Mononuclear cell (primary cell): Measurements from ENCODE around the gene NEMP2. TPM values are rescaled to one million over a fixed set of nuclear protein-coding genes. Genes with fewer than 3 reads are reported as not detected.

Experiments
- H3K27me3 ChIP-seq: 2 replicates; pipeline ENCODE4 v1.6.0; 2011; ENCODE audit warnings: low read length, control low read depth; ENCODE audit not compliant: insufficient read depth
- H3K4me1 ChIP-seq: 2 replicates; pipeline ENCODE4 v1.5.1; 2011; ENCODE audit warnings: mild to moderate bottlenecking, low read length, control low read depth; ENCODE audit not compliant: insufficient read depth
- H3K4me3 ChIP-seq: 2 replicates; pipeline ENCODE4 v1.5.1; 2011; ENCODE audit warnings: mild to moderate bottlenecking, low read length, moderate library complexity
- H3K9me3 ChIP-seq: 2 replicates; pipeline ENCODE4 v1.5.1; 2011; ENCODE audit warnings: low read depth, mild to moderate bottlenecking, control low read depth, low read length
- total RNA-seq: library from RNA; depleted of rRNA; stranded (reverse); fragments of >200 nt; gene quantifications from one replicate; pipeline ENCODE4 v1.2.3, GENCODE V29; 2012

NEMP2 gene, protein sequence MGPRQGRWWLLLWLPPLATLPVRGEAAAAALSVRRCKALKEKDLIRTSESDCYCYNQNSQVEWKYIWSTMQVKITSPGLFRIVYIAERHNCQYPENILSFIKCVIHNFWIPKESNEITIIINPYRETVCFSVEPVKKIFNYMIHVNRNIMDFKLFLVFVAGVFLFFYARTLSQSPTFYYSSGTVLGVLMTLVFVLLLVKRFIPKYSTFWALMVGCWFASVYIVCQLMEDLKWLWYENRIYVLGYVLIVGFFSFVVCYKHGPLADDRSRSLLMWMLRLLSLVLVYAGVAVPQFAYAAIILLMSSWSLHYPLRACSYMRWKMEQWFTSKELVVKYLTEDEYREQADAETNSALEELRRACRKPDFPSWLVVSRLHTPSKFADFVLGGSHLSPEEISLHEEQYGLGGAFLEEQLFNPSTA
- 6.8 TPM for total RNA-seq

DNA sequence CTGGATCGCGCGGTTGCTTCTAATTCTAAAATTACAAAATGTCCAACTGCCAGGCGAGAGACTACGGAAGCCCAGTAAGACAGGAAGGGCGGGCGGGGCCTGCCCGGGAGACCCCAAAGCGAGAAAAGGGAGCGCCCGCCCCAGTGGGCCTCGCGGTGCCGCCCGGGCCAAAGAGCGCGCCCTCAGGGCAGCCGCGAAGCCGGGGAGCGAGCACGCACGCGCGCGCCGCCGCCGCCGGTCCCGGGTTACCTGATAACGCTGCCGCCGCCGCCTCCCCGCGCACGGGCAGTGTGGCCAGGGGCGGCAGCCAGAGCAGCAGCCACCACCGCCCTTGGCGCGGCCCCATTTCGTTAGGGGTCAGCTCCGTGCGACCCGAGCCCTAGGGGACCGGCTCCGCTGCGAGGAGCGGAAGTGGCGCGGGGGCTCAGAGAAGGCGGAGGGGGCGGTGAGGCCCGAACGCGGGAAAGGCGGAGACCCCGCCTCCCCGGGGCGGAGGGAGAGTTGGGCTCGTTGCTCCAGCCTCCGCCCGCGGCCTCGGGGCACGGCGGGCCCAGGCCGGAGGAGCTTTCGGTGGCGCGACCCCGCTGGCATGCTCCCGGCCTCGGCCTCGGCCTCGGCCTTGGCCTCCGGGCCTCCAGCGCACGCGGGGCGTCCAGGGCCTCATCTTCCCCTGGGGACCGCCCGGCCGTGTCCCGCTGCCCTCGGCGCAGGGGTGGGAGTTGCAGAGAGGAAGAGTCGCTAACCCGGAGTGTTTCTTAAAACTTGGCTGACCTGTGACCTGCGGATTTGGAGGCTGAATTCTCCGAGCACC is at the start of gene NEMP2:
TSS of gene NEMP2 (minus strand) at position 413 of the 811 bp plus-strand sequence. CDS start at position 346, 67 bp downstream.
- H3K4me1 ChIP-seq, result peaks cover 40% of the 10 kb centered on the region
- no peaks in the 10 kb centered on the region for H3K27me3 ChIP-seq
- peak within 1 kb of the TSS; percentile 77 for H3K4me3 ChIP-seq
- H3K9me3 ChIP-seq, result peaks cover 24% of the 10 kb centered on the region

DNA sequence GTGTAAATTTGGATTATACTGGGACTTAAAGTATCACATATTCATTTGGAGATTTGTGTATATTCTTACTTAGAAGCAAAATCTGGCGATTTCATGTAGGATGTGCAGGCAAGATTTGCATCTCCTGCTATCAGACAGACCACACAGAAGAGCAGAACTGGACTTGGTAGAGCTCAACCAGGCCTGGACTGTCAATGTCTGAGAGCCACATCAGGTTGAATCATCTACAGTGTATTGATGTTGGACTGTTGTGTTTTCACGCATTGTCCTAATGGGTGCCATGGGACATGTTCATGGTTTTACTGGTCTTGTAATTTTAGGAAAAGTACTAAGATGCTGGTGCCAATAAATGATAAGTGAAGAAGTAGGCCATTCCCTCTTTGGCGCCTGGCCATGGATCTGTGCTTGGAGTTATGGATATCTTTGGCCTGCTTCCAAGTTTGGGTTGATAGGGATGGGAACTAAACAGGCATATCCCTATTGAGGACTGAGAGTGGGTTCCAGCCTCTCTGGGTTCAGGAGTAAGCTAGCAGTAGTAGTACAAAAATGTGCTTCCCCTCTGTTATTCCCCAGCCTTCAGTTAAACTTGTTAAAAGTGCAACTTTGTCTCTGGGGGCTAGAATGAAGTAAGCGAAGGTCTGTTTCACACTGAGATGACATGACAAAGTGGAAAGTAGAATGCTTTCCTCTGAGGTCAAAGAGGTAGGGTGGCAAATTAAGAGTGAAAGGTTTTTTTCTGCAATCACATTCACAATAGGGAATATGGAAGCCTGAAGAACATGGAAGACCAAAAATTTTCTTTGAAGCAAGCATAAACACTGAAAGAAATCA is 49.2 kb upstream of the NEMP2 start:
- H3K4me3 ChIP-seq, result no peak overlapping the region
- H3K27me3 ChIP-seq, result no peaks in the 10 kb centered on the region
- no peaks in the 10 kb centered on the region for H3K9me3 ChIP-seq
- peaks cover 2% of the 10 kb centered on the region for H3K4me1 ChIP-seq

DNA sequence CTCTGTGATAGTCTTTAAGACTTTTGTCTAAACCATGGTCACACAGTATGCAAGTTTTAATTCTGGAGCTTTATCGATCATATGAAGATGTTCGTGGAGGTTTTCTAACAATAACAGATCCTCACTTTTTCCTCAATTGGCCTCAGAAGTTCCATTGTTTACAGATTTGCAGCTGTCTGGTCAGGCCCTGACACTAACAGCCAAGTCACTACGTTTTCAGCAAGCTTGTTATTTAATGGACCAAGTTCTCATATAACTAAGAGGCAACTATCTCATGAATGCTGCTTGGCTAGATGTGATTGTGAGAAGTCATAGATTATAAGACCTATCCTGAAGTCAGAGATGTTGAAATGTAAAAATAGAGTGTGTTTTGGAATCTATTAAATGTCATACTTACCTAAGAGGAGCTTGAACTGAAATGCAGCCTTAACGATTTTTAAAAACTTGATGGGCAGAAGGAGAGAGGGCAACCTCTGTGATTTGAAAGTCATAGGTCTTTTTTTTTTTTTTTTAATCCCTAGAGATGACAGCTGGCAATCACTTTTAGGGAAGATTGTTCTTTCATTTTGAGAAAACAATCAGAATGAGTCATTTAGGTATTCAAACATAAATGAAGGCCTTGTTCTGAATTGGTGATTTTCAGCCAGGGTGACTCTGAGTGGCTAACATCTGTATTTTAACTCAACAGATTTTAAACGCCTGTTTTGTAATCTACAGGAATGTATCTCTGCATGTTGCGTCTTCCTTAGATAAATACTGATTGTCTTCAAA is 48.4 kb upstream of the NEMP2 start:
- Histone ChIP-seq H3K9me3 (no peaks in the 10 kb centered on the region), H3K4me1 (peaks cover 9% of the 10 kb centered on the region), H3K4me3 (no peak overlapping the region), H3K27me3 (no peaks in the 10 kb centered on the region)

DNA sequence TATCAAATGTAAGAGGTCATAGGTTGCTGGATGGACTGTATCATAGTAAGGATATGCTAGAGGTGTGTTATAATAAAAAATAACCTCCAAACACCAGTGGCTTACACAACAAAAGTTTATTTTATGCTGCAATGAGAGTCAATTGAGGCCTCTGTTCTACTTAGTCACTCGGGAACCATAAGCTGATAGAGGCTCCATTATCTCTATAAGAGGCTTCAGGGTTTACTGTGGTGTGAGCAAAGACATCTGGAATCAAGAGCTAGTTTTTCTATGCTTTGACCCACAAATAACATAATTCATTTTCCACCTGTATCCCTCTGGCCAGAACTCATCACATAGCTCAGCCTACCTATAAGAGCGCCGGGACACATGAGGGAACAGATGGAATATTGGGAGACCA is 47.5 kb upstream of the NEMP2 start:
- H3K27me3 ChIP-seq, result no peaks in the 10 kb centered on the region
- H3K9me3 ChIP-seq, result no peaks in the 10 kb centered on the region
- peaks cover 9% of the 10 kb centered on the region for H3K4me1 ChIP-seq
- H3K4me3 ChIP-seq, result no peak overlapping the region

DNA sequence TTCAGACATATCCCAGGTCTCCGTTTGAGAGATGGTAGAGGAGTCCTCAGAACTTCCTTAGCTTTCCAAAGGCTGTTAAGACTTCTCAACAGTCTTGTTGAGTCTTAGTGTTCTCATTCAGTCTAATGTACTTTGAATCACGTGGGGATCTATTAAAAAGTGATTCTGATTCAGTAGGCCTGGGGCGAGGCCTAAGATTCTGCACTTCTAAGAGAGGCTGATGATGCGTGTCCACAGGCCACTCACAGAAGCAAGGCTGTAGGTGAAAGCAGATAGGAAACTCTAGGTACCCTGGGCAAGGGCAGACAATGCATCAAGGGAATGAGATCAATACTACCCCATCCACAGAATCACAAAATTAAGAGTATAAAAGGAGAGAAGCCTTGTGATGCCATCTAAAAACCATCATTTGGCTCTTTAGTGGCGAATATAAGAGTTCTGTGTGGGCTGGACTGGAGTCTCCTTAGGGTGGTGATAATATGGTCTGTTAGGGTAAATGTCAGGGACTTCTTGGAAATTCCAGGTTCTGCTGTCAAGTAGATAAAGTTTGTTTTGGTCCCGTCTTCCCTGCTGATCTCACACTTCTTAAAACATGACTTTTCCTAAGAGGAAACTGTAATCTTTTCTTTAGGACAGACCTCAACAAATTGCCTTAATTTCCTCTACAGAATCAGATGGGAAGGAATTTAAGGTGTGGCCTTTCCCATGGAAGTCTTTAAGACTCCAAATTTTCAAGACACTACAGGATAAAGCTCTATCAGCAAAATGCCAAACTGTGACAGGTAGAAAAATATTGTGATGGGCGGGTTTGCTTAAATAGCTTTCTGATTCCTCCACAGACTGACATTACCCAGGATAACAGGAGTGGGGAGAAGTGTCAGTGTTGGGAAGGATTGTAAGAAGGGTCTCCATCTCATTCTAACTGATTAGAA is 45.7 kb upstream of the NEMP2 start:
- Histone ChIP-seq H3K27me3 (no peaks in the 10 kb centered on the region), H3K9me3 (no peaks in the 10 kb centered on the region), H3K4me3 (no peak overlapping the region), H3K4me1 (peaks cover 15% of the 10 kb centered on the region)

DNA sequence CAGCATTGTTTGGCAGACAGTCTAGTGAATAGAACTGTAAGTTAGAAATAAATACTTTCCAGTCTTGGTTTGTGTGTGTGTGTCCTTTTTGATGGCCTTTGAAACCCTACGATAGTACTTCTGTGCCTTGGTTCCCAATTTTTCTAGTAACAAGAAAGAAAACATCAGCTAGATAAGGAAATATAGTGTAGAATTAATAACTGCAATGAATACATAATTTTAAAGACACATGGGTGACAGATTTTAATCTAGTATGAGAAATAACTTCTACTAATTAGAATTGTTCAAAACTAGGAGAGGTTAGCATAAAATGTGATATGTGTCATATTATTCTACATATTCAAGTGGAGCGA is 44.5 kb upstream of the NEMP2 start:
- Histone ChIP-seq H3K27me3 (no peaks in the 10 kb centered on the region), H3K9me3 (no peaks in the 10 kb centered on the region), H3K4me3 (no peak overlapping the region), H3K4me1 (peaks cover 15% of the 10 kb centered on the region)

DNA sequence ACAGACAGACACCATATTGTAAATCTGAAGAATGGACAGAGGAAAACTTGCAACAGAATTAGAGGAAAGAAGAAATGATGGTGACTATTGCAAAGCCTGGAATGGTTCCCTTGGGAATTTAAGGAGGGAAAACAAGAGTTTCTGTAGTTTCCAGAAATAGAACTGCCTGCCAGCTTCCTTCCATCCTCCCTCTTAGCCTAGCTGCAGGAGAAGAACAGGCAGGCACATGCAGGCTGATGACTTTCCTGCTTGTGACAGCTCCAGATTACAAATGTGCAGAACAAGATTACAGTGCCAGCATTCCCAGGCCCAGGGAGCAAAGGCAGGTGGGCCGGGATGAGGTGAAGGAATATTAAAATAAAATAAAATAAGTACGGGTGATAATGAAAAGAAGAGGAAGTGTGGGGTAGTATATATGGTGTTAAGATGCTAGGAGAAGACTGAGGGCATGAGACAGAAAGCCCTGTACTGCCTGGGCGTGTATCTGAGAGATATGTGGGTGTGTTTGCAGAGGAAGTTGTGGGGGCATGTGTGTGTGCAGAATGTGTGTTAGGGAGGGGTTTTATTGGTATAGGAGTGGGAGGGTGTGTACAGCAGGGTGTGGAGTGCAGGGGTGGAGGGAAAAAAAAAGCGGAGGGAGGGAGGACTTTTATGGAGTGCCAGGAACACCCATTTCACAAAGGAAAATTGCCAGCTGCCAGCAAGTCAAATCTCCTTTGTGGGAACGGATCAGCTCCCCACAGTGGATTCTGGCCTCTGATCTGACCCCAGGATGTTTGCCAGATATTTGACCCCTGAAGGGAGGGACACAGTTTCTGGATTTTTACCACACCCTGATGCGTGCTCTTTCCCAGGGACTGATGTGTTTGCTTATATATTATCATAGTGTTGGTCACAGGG is 43.9 kb upstream of the NEMP2 start:
- no peaks in the 10 kb centered on the region for H3K9me3 ChIP-seq
- peaks cover 15% of the 10 kb centered on the region for H3K4me1 ChIP-seq
- H3K4me3 ChIP-seq, result no peak overlapping the region
- no peaks in the 10 kb centered on the region for H3K27me3 ChIP-seq

DNA sequence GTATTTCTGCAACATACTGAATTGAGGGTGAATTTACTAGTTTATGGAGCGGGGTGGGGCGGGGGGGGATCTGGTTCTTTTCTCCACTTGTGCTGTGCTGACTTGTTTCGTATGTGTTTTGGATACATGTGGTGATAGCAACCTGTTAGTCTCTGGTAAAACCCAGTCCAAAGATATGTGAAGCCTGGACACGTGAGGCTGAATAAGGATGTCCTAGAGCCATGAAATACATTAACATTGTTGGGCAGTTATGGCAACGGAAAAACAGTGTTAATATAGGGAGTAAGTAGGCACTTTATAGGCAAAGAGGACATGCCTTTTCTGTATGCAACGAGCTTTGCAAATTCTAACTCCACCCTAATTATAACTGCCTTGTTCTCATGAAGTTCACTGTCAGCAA is 42.1 kb upstream of the NEMP2 start:
- H3K4me3 ChIP-seq, result no peak overlapping the region
- H3K27me3 ChIP-seq, result no peaks in the 10 kb centered on the region
- H3K4me1 ChIP-seq, result peaks cover 15% of the 10 kb centered on the region
- no peaks in the 10 kb centered on the region for H3K9me3 ChIP-seq

DNA sequence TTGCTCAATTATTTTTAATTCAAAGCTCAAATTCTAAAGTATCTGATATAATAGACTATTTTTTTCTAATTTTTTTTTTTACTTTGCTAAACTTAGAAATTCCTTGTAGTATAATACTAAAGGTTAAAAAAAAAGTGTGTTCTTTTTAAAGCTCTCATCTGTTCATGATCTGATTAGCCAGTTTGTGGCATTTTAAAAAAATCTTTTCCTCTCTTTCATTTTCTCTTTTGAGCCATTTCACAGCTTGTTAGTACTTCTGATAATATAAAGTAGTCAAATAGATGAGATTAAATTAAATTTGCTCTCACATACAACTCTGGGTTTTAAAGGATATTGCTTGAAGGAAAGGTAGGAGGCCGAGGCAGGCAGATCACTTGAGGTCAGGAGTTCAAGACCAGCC is 40.7 kb upstream of the NEMP2 start:
- no peak overlapping the region for H3K4me3 ChIP-seq
- H3K9me3 ChIP-seq, result no peaks in the 10 kb centered on the region
- H3K27me3 ChIP-seq, result no peaks in the 10 kb centered on the region
- H3K4me1 ChIP-seq, result peaks cover 15% of the 10 kb centered on the region

DNA sequence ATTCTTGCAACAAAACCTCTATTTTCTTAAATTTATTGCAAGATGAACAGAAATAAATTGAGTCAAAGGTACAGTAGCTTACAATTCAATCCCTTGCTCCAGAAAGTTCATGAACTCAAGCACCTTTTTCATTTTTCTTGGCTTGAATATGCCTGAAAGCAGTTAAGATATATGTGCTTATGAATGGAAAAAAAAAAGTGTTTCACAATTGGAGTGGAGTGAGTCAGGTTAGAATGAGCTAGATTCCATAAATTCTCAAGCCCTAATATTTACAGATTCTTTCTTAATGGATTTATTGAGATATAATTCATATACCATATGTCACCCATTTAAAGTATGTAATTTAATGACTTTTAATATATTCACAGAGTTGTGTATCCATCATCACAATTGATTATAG is 39.6 kb upstream of the NEMP2 start:
- Histone ChIP-seq H3K4me3 (no peak overlapping the region), H3K9me3 (no peaks in the 10 kb centered on the region), H3K4me1 (peaks cover 15% of the 10 kb centered on the region), H3K27me3 (no peaks in the 10 kb centered on the region)

DNA sequence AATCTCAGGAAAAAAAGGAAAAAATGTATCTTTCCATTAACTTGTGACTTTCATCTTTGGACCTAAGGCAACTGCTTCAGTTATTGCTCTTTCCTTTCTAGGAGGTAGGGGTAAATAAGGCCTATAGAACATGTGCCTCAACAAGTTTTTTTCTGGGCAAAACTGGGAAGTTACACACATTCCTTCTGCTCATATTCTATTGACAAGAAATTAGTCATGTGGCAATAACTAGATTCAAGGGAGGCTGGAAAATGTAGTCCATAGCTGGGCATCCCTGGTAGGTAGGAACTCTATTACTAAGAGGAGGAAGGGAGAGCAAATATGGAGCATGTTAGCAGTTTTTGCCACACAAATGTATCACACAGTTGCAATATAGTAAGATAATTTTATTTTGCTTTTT is 37.7 kb upstream of the NEMP2 start:
- peaks cover 7% of the 10 kb centered on the region for H3K4me1 ChIP-seq
- no peak overlapping the region for H3K4me3 ChIP-seq
- H3K9me3 ChIP-seq, result no peaks in the 10 kb centered on the region
- no peaks in the 10 kb centered on the region for H3K27me3 ChIP-seq

DNA sequence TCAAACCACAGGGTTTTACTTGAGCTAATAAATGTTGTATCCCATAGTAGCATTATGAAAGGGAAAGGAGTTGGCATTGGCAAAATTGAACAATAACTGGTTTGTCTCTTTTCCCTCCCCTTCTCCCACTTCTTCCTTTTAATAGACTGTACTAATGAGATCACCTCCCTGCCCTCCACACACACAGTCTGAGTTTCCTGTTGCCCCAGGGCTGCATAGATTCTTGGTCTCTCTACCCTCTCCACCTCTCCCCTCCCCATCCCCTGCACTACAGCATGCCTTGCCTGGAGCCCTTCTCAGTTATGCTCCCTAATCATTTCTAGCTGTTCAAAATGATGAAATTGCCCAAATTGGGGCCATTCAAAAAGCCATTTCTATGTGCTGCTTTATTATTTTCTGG is 37.2 kb upstream of the NEMP2 start:
- no peaks in the 10 kb centered on the region for H3K9me3 ChIP-seq
- H3K4me1 ChIP-seq, result peaks cover 7% of the 10 kb centered on the region
- H3K27me3 ChIP-seq, result no peaks in the 10 kb centered on the region
- H3K4me3 ChIP-seq, result no peak overlapping the region

DNA sequence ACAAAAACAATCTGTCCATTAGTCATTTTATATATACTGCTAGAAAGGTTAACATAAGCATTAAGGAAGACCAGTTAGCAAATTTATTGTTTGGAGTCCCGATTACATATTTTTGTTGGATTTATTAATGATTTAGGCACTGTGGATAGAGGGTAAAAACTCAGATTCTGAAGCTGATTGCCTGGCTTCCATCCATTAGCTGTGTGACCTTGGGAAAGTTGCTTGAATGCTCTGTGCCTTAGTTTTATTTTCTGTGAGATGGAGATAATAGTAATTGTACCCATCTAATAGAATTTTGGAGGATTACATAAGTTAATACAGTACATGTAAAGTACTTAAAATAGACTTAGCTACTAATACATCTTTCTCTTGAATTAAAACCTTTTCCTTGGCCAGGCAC is 36.3 kb upstream of the NEMP2 start:
- Histone ChIP-seq H3K4me3 (no peak overlapping the region), H3K9me3 (no peaks in the 10 kb centered on the region), H3K27me3 (no peaks in the 10 kb centered on the region), H3K4me1 (peaks cover 5% of the 10 kb centered on the region)
